Lower leg skin (tissue), 3 donors: Measurements from ENCODE around the gene ERG28.

Source experiments
- CTCF ChIP-seq, 3 donors: fragments of 450-650 bp; IDR thresholded peaks; one replicate each; pipeline ENCODE4 v1.5.1; 2016; ENCODE audit warnings: antibody characterized with exemption in 3 of 3, mild to moderate bottlenecking in 3 of 3, moderate library complexity in 2 of 3
- POLR2A ChIP-seq, 2 donors: fragments of 450-650 bp; IDR thresholded peaks; one replicate each; pipeline ENCODE4 v1.6.1; 2016 to 2017; ENCODE audit warnings: antibody characterized with exemption in 2 of 2, mild to moderate bottlenecking in 1 of 2, moderate library complexity in 1 of 2

GRCh38 chr14:75660630-75661498 lies at the start of gene ERG28, which contains the start of gene TTLL5:
- TF ChIP-seq CTCF (IDR thresholded peaks at IDR 0.05) (no peak), POLR2A (IDR thresholded peaks at IDR 0.05) (no peak)
